GM18505 (cell line): ENCODE measurements around the gene LONP1.
"Not testable (repeated sequence)": the region's sequence is repeated elsewhere in the genome, so short reads cannot be mapped to it uniquely, and the experiment has no call there.

Experiments used
- ATAC-seq: cut with Tn5 transposase; IDR thresholded peaks from one replicate; pipeline ENCODE4 v1.9.1; 2021; ENCODE audit not compliant: unreplicated experiment
- POLR2A ChIP-seq: IDR thresholded peaks from 4 replicates; pipeline ENCODE4 v1.6.1; 2011; ENCODE audit warnings: borderline replicate concordance; ENCODE audit not compliant: insufficient read depth, insufficient read length; ENCODE audit errors: extremely low read depth

The LONP1 gene

GRCh38 chr19:5705552-5705951 is 14.4 kb downstream of the LONP1 start:
- TF ChIP-seq POLR2A = no peak
- no peak for ATAC-seq

GRCh38 chr19:5703819-5704818 is 15.8 kb downstream of the LONP1 start:
- ATAC-seq = no peak
- no peak for TF ChIP-seq POLR2A

- not testable (repeated sequence) for ATAC-seq
Observed at GRCh38 chr19:5702053-5702410, 17.9 kb downstream of the LONP1 start.

GRCh38 chr19:5700455-5701092 is 19.4 kb downstream of the LONP1 start:
- ATAC-seq = no peak
- TF ChIP-seq POLR2A = no peak

GRCh38 chr19:5698635-5699422 is 21.1 kb downstream of the LONP1 start:
- ATAC-seq = no peak
- TF ChIP-seq POLR2A = no peak

- ATAC-seq = no peak
- TF ChIP-seq POLR2A = no peak
Observed at GRCh38 chr19:5697890-5698634, 21.9 kb downstream of the LONP1 start.

- no peak for ATAC-seq
- no peak for TF ChIP-seq POLR2A
Observed at GRCh38 chr19:5697022-5697889, 22.7 kb downstream of the LONP1 start.

GRCh38 chr19:5696196-5697021 is 23.5 kb downstream of the LONP1 start:
- TF ChIP-seq POLR2A = no peak
- no peak for ATAC-seq

- ATAC-seq = no peak
- no peak for TF ChIP-seq POLR2A
Observed at GRCh38 chr19:5695649-5696195, 24.2 kb downstream of the LONP1 start.

GRCh38 chr19:5694956-5695648 is 24.8 kb downstream of the LONP1 start:
- ATAC-seq = no peak
- TF ChIP-seq POLR2A = peak; percentile 38
